ENCODE results near the gene PLA2G4D.

PLA2G4D gene

GRCh38 chr15:42042602-42043400 lies 51.6 kb downstream of the PLA2G4D start:
- TF ChIP-seq CTCF (IDR thresholded peaks at IDR 0.05; ENCODE audit: insufficient read depth, missing control alignments), result no peak
- no peak for FAIRE-seq

GRCh38 chr15:42038401-42038800 lies 56.0 kb downstream of the PLA2G4D start:
- DNase-seq (ENCODE audit: insufficient read length, low spot score), result no peak
- no peak for TF ChIP-seq CTCF (IDR thresholded peaks at IDR 0.05; ENCODE audit: insufficient read depth, missing control alignments)
- no peak for FAIRE-seq

More at GRCh38 chr15:42042602-42043400, 51.6 kb downstream of the PLA2G4D start:
- no peak for DNase-seq (ENCODE audit: insufficient read length, low spot score)

GRCh38 chr15:42037656-42038055 lies 56.7 kb downstream of the PLA2G4D start:
- no peak for FAIRE-seq
- no peak for DNase-seq (ENCODE audit: insufficient read length, low spot score)
- no peak for TF ChIP-seq CTCF (IDR thresholded peaks at IDR 0.05; ENCODE audit: insufficient read depth, missing control alignments)

- TF ChIP-seq CTCF (IDR thresholded peaks at IDR 0.05; ENCODE audit: insufficient read depth, missing control alignments), result no peak
- no peak for FAIRE-seq
- DNase-seq (ENCODE audit: insufficient read length, low spot score), result no peak
Observed at GRCh38 chr15:42036966-42037365, 57.4 kb downstream of the PLA2G4D start.

GRCh38 chr15:42036112-42036905 lies 58.1 kb downstream of the PLA2G4D start:
- FAIRE-seq, result no peak
- no peak for DNase-seq (ENCODE audit: insufficient read length, low spot score)
- TF ChIP-seq CTCF (IDR thresholded peaks at IDR 0.05; ENCODE audit: insufficient read depth, missing control alignments), result no peak

- TF ChIP-seq CTCF (IDR thresholded peaks at IDR 0.05; ENCODE audit: insufficient read depth, missing control alignments), result no peak
- no peak for FAIRE-seq
- no peak for DNase-seq (ENCODE audit: insufficient read length, low spot score)
Observed at GRCh38 chr15:42035435-42035761, 59.0 kb downstream of the PLA2G4D start.

Data from D721Med (cell line).